Measurements from ENCODE around the gene OTUB1. TPM values are rescaled to one million over a fixed set of nuclear protein-coding genes. Genes with fewer than 3 reads are reported as not detected.

OTUB1 gene
- total and polyA plus RNA-seq, 2 of the 4 experiments (the other 2 are of a cell fraction) = 69.0 to 168 TPM

DNA sequence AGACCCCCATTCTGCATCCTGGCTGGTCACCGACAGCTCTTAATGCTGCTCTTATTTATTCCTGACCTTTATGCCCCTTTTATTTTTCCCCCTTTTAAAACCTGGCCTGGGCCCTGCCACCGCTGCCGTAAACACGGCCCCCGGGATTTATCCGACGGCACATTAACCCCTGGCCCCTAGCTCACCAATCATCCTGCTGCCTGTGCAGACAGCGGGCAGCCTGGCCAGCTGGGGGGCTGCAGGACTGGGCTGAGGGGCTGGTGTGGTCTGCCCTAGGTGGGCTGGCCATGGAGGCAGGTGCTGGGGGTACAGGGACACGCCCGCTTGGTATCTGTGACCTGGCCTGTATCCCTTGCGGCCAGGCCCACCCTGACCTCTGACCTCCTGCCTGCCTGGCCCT is 28.1 kb downstream of the OTUB1 start:
- POLR2A ChIA-PET (ENCODE audit: unreplicated experiment) = no interaction called here
- Histone ChIP-seq H3K4me2 (ENCODE audit: low read depth, low read length) (no peak overlapping the region), H3K9me3 (ENCODE audit: control insufficient read depth, insufficient read depth, low read length) (no peaks in the 10 kb centered on the region), H4K20me1 (ENCODE audit: insufficient read depth, low read length) (0 out of 2 replicates have a peak, but pooled peaks cover 8% of the 10 kb centered on the region), H2AFZ (replicated peaks; ENCODE audit: low read length, poor library complexity) (no peak overlapping the region), H4K91ac (ENCODE audit: insufficient read depth, low read depth, low read length) (no peak overlapping the region), H3K18ac (ENCODE audit: low read depth, low read length) (no peak overlapping the region), H3K4ac (ENCODE audit: low read depth, low read length) (no peak overlapping the region), H2BK120ac (ENCODE audit: low read depth, low read length) (no peak overlapping the region), H3K23ac (ENCODE audit: low read depth, low read length) (no peak overlapping the region), H2BK5ac (ENCODE audit: low read depth, low read length, poor library complexity, severe bottlenecking) (no peak overlapping the region), H3K79me1 (ENCODE audit: low read depth in 1 of 2, low read length in 2 of 2) (no peaks in the 10 kb centered on the region), H2AK9ac (replicated peaks; ENCODE audit: low read depth, low read length, poor library complexity) (peak overlapping the region; percentile 28), H4K5ac (ENCODE audit: low read depth, low read length) (no peak overlapping the region), H3K36me3 (ENCODE audit: control insufficient read depth, insufficient read depth, low read length) (no peaks in the 10 kb centered on the region), H4K8ac (ENCODE audit: low read depth in 2 of 2, low read length in 2 of 2) (no peak overlapping the region), H2BK20ac (ENCODE audit: low read depth, low read length) (no peak overlapping the region), H3K4me1 (ENCODE audit: control insufficient read depth, insufficient read depth, low read length) (no peaks in the 10 kb centered on the region), H3K9ac (ENCODE audit: low read depth, low read length) (no peak overlapping the region), H3K27me3 (ENCODE audit: control insufficient read depth, insufficient read depth, low read length) (peaks cover under 1% of the 10 kb centered on the region; the same call in 1 of the 2 replicates), H3K4me3 (ENCODE audit: insufficient read depth, low read depth, low read length) (no peak overlapping the region), H2AK5ac (ENCODE audit: low read depth, low read length) (no peak overlapping the region), H3K56ac (ENCODE audit: extremely low read depth, insufficient read depth, low read length) (no peak overlapping the region), H2BK15ac (ENCODE audit: low read depth, low read length) (no peak overlapping the region), H3K9me1 (ENCODE audit: insufficient read depth, low read length) (no peaks in the 10 kb centered on the region), H3K27ac (ENCODE audit: insufficient read depth, low read length) (no peak overlapping the region), H3K14ac (replicated peaks; ENCODE audit: low read depth, low read length) (no peak overlapping the region)
- DNase-seq (no peak), ATAC-seq (ENCODE audit: low read depth) (no peak)
- BruUV-seq (replicated peaks) = no TSS peak
- 74% methylated on average over 3 of the region's 11 CpGs; no CpG with 5 or more reads in 1 of the 2 experiments for WGBS, 2 experiments (ENCODE audit: extremely low coverage in 2 of 2, insufficient read length in 1 of 2)
- CTCF ChIA-PET = no interaction called here
- TF ChIP-seq NFE2L2 (IDR thresholded peaks at IDR 0.05; ENCODE audit: low read depth, low read length) (no peak), FOS (IDR thresholded peaks at IDR 0.05; ENCODE audit: low read depth, low read length) (no peak), MAFK (IDR thresholded peaks at IDR 0.05; ENCODE audit: low read depth, low read length) (no peak), RCOR1 (IDR thresholded peaks at IDR 0.05; ENCODE audit: insufficient replicate concordance, low read length) (no peak), SMC3 (IDR thresholded peaks at IDR 0.05; ENCODE audit: low read depth, low read length) (no peak), CEBPB (IDR thresholded peaks at IDR 0.05; ENCODE audit: low read depth, low read length) (no peak), RFX5 (IDR thresholded peaks at IDR 0.05; ENCODE audit: low read depth, low read length) (no peak), RAD21 (IDR thresholded peaks at IDR 0.05; ENCODE audit: low read length) (no peak), MXI1 (IDR thresholded peaks at IDR 0.05; ENCODE audit: borderline replicate concordance, low read depth, low read length) (no peak), CHD1 (IDR thresholded peaks at IDR 0.05; ENCODE audit: low read depth, low read length) (no peak), MAZ (IDR thresholded peaks at IDR 0.05; ENCODE audit: borderline replicate concordance, low read depth, low read length) (no peak)
- TF ChIP-seq, protein P1, sequence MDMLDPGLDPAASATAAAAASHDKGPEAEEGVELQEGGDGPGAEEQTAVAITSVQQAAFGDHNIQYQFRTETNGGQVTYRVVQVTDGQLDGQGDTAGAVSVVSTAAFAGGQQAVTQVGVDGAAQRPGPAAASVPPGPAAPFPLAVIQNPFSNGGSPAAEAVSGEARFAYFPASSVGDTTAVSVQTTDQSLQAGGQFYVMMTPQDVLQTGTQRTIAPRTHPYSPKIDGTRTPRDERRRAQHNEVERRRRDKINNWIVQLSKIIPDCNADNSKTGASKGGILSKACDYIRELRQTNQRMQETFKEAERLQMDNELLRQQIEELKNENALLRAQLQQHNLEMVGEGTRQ (IDR thresholded peaks at IDR 0.05; ENCODE audit: low read depth, low read length) = no peak
- TF ChIP-seq, protein P2, sequence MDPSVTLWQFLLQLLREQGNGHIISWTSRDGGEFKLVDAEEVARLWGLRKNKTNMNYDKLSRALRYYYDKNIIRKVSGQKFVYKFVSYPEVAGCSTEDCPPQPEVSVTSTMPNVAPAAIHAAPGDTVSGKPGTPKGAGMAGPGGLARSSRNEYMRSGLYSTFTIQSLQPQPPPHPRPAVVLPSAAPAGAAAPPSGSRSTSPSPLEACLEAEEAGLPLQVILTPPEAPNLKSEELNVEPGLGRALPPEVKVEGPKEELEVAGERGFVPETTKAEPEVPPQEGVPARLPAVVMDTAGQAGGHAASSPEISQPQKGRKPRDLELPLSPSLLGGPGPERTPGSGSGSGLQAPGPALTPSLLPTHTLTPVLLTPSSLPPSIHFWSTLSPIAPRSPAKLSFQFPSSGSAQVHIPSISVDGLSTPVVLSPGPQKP (IDR thresholded peaks at IDR 0.05; ENCODE audit: borderline replicate concordance, low read depth, low read length) = no peak
- dilution Hi-C loops (cut with HindIII; ENCODE audit: low sequenced_read_pairs, unreplicated experiment) = no loop called here
- in situ Hi-C loops (cut with MboI; ENCODE audit: low sequenced_read_pairs) = no loop called here
- intact Hi-C loops (cut with micrococcal nuclease) = no loop called here
